Neural progenitor cell (in vitro differentiated cells): ENCODE data around the gene KNOP1.

Experiments used
- CTCF ChIP-seq: fragments of 200-600 bp; sonication (generic); IDR thresholded peaks from 2 replicates; pipeline ENCODE4 v1.5.1; 2017; ENCODE audit warnings: antibody characterized with exemption, mild to moderate bottlenecking
- EZH2 ChIP-seq: fragments of 200-600 bp; sonication (generic); IDR thresholded peaks from 2 replicates; pipeline ENCODE4 v1.6.1; 2017; ENCODE audit warnings: antibody characterized with exemption, mild to moderate bottlenecking, moderate library complexity
- EZH2phosphoT487 ChIP-seq: fragments of 200-600 bp; sonication (generic); IDR thresholded peaks from 2 replicates; pipeline ENCODE4 v1.6.1; 2017; ENCODE audit warnings: antibody characterized with exemption

- no peak for TF ChIP-seq CTCF
- no peak for TF ChIP-seq EZH2
- no peak for TF ChIP-seq EZH2phosphoT487
Observed at GRCh38 chr16:19678804-19679203, 39.2 kb downstream of the KNOP1 start.
